Psoas muscle (tissue), 8 donors: ENCODE data around the gene CDKN2C. TPM values are rescaled to one million over a fixed set of nuclear protein-coding genes. Genes with fewer than 3 reads are reported as not detected.
"Not testable (repeated sequence)": the region's sequence is repeated elsewhere in the genome, so short reads cannot be mapped to it uniquely, and the experiment has no call there.

Experiments used
- ATAC-seq, 4 donors: fragments of 200-7000 bp; cut with Tn5 transposase; one replicate each; pipeline ENCODE4 v1.9.1; 2020; ENCODE audit warnings: moderate library complexity in 3 of 4, mild to moderate bottlenecking in 2 of 4
- DNase-seq, 2 donors: peaks; one replicate each; pipeline ENCODE4 v3.0.0-alpha.2; 2020
- H3K27ac ChIP-seq: fragments of 200-600 bp; one replicate; pipeline ENCODE4 v1.8.0; 2022
- H3K27me3 ChIP-seq, 3 donors: fragments of 200-600 bp in 1 of 3; one replicate each; pipeline versions ENCODE4 v1.6.1 to v1.8.0; 2013 to 2022; ENCODE audit warnings: low read length in 2 of 3, mild to moderate bottlenecking in 2 of 3, moderate library complexity in 1 of 3; ENCODE audit not compliant: insufficient read depth in 3 of 3
- H3K36me3 ChIP-seq, 2 donors: fragments of 200-600 bp in 1 of 2; one replicate each; pipeline versions ENCODE4 v1.6.1 to v1.8.0; 2013 to 2022; ENCODE audit warnings: low read depth in 1 of 2, mild to moderate bottlenecking in 1 of 2, moderate library complexity in 1 of 2; ENCODE audit not compliant: insufficient read depth in 1 of 2
- H3K4me1 ChIP-seq: fragments of 200-600 bp; one replicate; pipeline ENCODE4 v1.8.0; 2022
- H3K4me3 ChIP-seq: fragments of 200-600 bp; one replicate; pipeline ENCODE4 v1.8.0; 2022; ENCODE audit warnings: mild to moderate bottlenecking
- H3K9me3 ChIP-seq: fragments of 200-600 bp; one replicate; pipeline ENCODE4 v1.8.0; 2022
- WGBS, 3 donors: extraction: QIAGEN DNeasy Blood & Tissue Kit; methylation state at CpG; one replicate each; pipeline versions ENCODE4 v1.1.6 to v1.1.7; 2013; 5-methylcytosine and 5-hydroxymethylcytosine counted together
- intact Hi-C, 2 donors: fragments of 100-400 bp; cut with DNase I; formaldehyde crosslinking; loops; one replicate each; pipeline versions ENCODE4 v1.11.0 to v1.14.2; 2022
- polyA plus RNA-seq, 3 donors: library from polyadenylated mRNA; stranded (reverse); fragments of 200-250 nt; gene quantifications; one replicate each; pipeline ENCODE4 v1.2.3, GENCODE V29; 2013
- total RNA-seq, 4 donors: library from RNA; stranded (reverse); fragmentation: NEBNext Ultra II Directional in 2 of 4; extraction: Animal tissue kit (Norgen Biotek cat#: 25700) in 2 of 4; gene quantifications; one replicate each; pipeline versions ENCODE4 v1.2.1 to v1.2.4, GENCODE V29; 2021 to 2023
- TF ChIP-seq, protein P1 (sequence below): fragments of 200-600 bp; IDR thresholded peaks from one replicate; pipeline ENCODE4 v1.8.0; 2022; ENCODE audit warnings: antibody characterized with exemption
- donor health status: healthy with polysubstance abuse.
- donor health status: DM: no; HTN: no; CAD: no; lungs with moderate emphysema.
- donor health status: Bipolar disorder and iron deficiency.
- donor health status: healthy.
- donor health status: DM: yes; HTN: yes; CAD: no.
- donor health status: DM: no; HTN: no; CAD: no.
- donor health status: DM: no; HTN: no; CAD: no.
- donor health status: DM: yes; HTN: yes; CAD: no.

The CDKN2C gene
- total and polyA plus RNA-seq, 7 donors: 3.5 to 12.7 (median 7.3) TPM

DNA sequence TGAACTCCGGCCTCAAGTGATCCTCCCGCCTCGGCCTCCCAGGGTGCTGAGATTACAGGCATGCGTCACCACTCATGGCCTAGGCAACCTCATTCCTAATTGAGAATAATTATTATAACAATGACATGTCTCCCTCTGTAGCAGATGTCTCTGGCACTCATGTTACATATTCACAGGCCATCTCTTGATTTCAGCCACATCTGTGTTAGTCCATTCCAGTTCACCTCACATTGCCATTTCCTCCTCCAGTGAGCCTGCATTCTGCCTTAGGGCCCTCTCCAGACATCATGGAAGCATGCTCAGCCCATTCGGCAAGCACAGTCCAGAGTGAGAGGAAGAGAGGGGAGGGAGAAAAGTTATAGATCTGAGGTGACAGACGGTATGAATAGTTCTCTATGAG lies 32.5 kb downstream of the CDKN2C start:
- DNase-seq: no peak
- ATAC-seq: no peak
- intact Hi-C loops: no loop called here
- H3K36me3 ChIP-seq: no peaks in the 10 kb centered on the region
- H3K4me1 ChIP-seq: no peaks in the 10 kb centered on the region
- 87 to 90% (median 88%) methylated on average over 6 of the region's 6 CpGs for WGBS, 3 donors
- no peaks in the 10 kb centered on the region for H3K27me3 ChIP-seq
- H3K9me3 ChIP-seq: no peaks in the 10 kb centered on the region
- H3K27ac ChIP-seq: no peak overlapping the region
- no peak overlapping the region for H3K4me3 ChIP-seq
- TF ChIP-seq, protein P1, sequence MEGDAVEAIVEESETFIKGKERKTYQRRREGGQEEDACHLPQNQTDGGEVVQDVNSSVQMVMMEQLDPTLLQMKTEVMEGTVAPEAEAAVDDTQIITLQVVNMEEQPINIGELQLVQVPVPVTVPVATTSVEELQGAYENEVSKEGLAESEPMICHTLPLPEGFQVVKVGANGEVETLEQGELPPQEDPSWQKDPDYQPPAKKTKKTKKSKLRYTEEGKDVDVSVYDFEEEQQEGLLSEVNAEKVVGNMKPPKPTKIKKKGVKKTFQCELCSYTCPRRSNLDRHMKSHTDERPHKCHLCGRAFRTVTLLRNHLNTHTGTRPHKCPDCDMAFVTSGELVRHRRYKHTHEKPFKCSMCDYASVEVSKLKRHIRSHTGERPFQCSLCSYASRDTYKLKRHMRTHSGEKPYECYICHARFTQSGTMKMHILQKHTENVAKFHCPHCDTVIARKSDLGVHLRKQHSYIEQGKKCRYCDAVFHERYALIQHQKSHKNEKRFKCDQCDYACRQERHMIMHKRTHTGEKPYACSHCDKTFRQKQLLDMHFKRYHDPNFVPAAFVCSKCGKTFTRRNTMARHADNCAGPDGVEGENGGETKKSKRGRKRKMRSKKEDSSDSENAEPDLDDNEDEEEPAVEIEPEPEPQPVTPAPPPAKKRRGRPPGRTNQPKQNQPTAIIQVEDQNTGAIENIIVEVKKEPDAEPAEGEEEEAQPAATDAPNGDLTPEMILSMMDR: no peak

DNA sequence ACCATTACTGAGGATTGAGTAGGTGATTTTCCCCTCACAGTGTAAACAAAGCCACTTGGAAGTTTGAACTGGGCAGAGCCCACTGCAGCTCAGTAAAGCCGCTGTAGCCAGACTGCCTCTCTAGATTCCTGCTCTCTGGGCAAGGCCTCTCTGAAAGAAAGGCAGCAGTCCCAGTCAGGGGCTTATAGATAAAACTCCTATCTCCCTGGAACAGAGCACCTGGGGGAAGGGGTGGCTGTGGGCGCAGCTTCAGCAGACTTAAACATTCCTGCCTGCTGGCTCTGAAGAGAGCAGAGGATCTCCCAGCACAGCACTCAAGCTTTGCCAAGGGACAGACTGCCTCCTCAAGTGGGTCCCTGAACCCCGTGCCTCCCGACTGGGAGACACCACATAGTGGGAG lies 35.5 kb downstream of the CDKN2C start:
- ATAC-seq, H3K4me3 ChIP-seq, DNase-seq, H3K27me3 ChIP-seq, intact Hi-C loops, H3K36me3 ChIP-seq, H3K4me1 ChIP-seq, H3K9me3 ChIP-seq, H3K27ac ChIP-seq: not testable (repeated sequence)
- WGBS, 3 donors: 72 to 89% (median 87%) methylated on average over 4 of the region's 4 CpGs

DNA sequence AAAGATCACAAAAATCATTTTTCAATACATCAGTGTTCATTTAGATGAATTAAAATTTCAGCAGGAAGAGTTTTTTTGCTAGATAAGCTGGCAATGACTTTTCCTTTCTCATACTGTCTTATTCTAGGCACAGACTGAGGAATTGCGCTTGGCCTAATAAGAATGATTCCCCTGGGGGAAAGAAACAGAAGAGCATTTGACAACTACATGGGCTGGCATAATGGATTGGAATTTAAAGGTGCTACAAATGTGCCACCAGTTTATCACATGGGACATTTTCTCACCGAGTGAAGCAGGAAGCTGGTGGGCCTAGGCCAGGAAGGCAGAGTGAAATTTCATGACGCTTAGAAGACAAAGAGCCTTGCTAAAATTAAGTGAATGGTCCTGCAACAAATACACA lies 39.3 kb downstream of the CDKN2C start:
- Histone ChIP-seq H3K27ac (no peak overlapping the region), H3K9me3 (no peaks in the 10 kb centered on the region), H3K27me3 (no peaks in the 10 kb centered on the region), H3K4me1 (no peaks in the 10 kb centered on the region), H3K4me3 (no peak overlapping the region), H3K36me3 (no peaks in the 10 kb centered on the region)
- no peak for DNase-seq
- WGBS, 3 donors: 58 to 72% (median 59%) methylated on average over 3 of the region's 3 CpGs
- intact Hi-C loops: no loop called here
- no peak for ATAC-seq
- TF ChIP-seq, protein P1: no peak

DNA sequence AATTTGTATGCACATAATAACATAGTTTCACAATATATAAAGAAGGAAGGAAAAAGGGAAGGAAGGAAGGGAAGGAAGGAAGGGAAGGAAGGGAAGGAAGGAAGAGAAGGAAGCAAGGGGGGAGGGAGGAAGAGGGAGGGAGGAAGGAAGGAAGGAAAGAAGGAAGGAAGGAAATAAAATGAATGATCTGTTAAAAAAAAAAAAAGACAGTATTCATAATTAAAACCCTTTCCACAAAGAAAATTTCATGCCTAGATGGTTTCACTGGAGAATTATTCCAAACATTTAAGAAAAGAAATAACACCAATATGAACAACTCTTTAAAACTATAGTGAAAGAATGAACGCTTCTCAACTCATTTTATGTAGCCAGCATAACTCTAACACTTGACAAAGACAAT lies 44.8 kb downstream of the CDKN2C start:
- TF ChIP-seq, protein P1: no peak
- H3K27me3 ChIP-seq: no peaks in the 10 kb centered on the region
- no peaks in the 10 kb centered on the region for H3K9me3 ChIP-seq
- 93 to 98% (median 97%) methylated on average over 1 of the region's 1 CpG for WGBS, 3 donors
- intact Hi-C loops: loop anchor here in 1 of 2 donors (5.0 kb wide), 1 partner anchor 147 kb away; no protein-coding TSS in a partner anchor
- H3K4me3 ChIP-seq: no peak overlapping the region
- ATAC-seq (no peak), DNase-seq (no peak)
- H3K36me3 ChIP-seq: no peaks in the 10 kb centered on the region
- no peaks in the 10 kb centered on the region for H3K4me1 ChIP-seq
- no peak overlapping the region for H3K27ac ChIP-seq

DNA sequence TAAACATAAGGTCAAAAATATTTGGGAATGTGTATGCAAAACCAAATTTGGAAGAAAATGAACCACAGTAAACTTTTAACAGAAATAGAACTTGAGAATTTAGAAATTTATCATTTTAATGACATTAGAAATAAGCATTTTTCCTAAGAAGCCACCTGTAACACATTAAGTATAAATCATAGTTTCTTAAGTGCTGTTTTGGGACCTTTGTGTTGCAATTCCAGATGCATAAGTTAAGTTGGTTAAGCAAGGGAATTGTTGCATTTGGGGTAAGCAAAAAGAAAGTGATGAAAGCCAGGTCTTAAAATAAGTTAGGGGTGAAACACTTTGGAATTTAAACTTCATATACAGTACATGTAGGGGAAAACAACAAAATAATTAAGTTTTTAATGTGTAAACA lies 49.8 kb downstream of the CDKN2C start:
- no peaks in the 10 kb centered on the region for H3K4me1 ChIP-seq
- TF ChIP-seq, protein P1: no peak
- DNase-seq (no peak), ATAC-seq (no peak)
- intact Hi-C loops: no loop called here
- H3K27ac ChIP-seq: no peak overlapping the region
- H3K4me3 ChIP-seq: no peak overlapping the region
- H3K36me3 ChIP-seq: no peaks in the 10 kb centered on the region
- no peaks in the 10 kb centered on the region for H3K27me3 ChIP-seq
- no peaks in the 10 kb centered on the region for H3K9me3 ChIP-seq

Other genes with a start within 250 kb of the CDKN2C start
- gene FAF1, start 10.0 kb upstream of the CDKN2C start, total RNA-seq: 100 to 1,000 TPM in 3 of 4 donors, 10 to 100 TPM in 1; 84.0 to 120 (median 109) TPM
- 100 to 1,000 TPM in 1 of 3 donors, 10 to 100 TPM in 2; 67.8 to 128 (median 71.8) TPM for gene FAF1, start 10.0 kb upstream of the CDKN2C start, polyA plus RNA-seq
- not detected for gene C1orf185, start 132.0 kb downstream of the CDKN2C start, total RNA-seq
- gene C1orf185, start 132.0 kb downstream of the CDKN2C start, polyA plus RNA-seq: not detected